Heart left ventricle (tissue), 13 donors: ENCODE measurements around the gene S100A4.

Experiments used
- CTCF ChIP-seq, 12 donors: fragments of 200-600 bp; sonication (generic) in 4 of 12; IDR thresholded peaks; one replicate each; pipeline versions ENCODE4 v1.5.0 to v1.8.0; 2018 to 2022; ENCODE audit warnings: antibody characterized with exemption in 12 of 12, mild to moderate bottlenecking in 5 of 12
- POLR2A ChIP-seq, 2 donors: fragments of 450-650 bp; IDR thresholded peaks; one replicate each; pipeline ENCODE4 v1.6.1; 2017; ENCODE audit warnings: antibody characterized with exemption in 2 of 2, mild to moderate bottlenecking in 2 of 2, moderate library complexity in 2 of 2
- donor health status: ischemic (EF 13 %, LVEDD 7.1; RV severe dilation, severe dysfunction).
- donor health status: DM: no; HTN: yes; CAD: no.
- donor health status: DM: no; HTN: no; CAD: no.
- donor health status: ischemic (EF 25% LVEDD 6.9; RV normal size, moderate dysfunction).
- donor health status: ischemic (EF 25% LVEDD 5.7; RV mildly dilated, moderate dysfunction).
- donor health status: ischemic (EF 35%, LVEDD 5.7; RV mildly dilated, moderate dysfunction).
- donor health status: nonischemic (EF 11% LVEDD 7.7; RV severe dilation, severe dysfunction).
- donor health status: DM: yes; HTN: yes; CAD: no.
- donor health status: PGD.
- donor health status: ischemic (EF 29% LVEDD 5.4; RV normal size, mild dysfunction).
- donor health status: nonischemic (EF 23%, LVEDD 6.1; RV moderate dilation, normal function).

DNA sequence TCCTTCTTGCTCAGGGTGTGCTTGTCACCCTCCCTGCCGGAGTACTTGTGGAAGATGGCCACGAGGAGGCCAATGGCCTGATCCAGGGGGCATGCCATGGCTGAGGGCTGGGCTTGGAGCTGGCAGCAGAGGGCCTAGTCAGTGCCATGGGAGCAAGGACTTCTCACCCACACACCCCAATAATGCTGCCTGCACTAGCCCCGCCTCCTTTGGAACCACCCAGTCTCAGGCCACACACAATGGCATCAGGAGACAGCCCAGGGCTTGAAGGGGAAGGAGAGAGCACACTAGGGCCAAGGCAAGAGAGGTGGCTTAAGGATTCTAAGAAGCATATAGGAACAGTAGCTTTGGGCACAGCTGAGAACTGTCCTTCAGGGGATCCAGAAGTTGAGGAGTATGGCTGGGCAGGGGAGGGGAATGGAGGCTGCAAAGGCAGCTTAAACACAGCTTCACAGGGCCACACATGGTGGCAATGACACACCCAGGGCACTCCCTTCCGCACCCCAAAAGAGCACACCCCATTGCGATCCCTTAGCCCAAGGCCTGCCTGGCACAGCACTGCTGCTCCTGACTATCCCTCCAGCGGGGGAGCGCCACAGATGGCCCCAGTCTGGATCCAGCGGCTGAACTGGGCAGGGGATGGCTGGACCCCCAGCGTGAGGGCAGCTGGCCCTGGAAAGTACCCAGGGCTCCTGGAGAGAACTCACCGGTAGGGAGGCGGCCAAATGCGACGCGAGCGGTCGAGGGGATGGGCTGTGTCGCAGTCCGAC is 10.2 kb downstream of the S100A4 start, which contains the start of gene S100A6:
- peak in 1 of 12 donors; percentile 6 for TF ChIP-seq CTCF (IDR thresholded peaks at IDR 0.05)
- peak in 1 of 2 donors; percentile 72 for TF ChIP-seq POLR2A (IDR thresholded peaks at IDR 0.05)
